H1 (cell line): ENCODE results near the gene GDAP1L1. TPM values are rescaled to one million over a fixed set of nuclear protein-coding genes. Genes with fewer than 3 reads are reported as not detected.

Source experiments
- CTCF ChIA-PET: fragments of 300-600 bp; sonication (Branson Sonifier 250); formaldehyde crosslinking; loops from one replicate; lab custom pipeline; 2021; ENCODE audit not compliant: partially characterized antibody; lab: Charles Lee
- POLR2A ChIA-PET: fragments of 300-600 bp; sonication (Branson Sonifier 250); formaldehyde crosslinking; loops from one replicate; lab custom pipeline; 2021; ENCODE audit warnings: inconsistent platforms; ENCODE audit not compliant: partially characterized antibody; lab: Charles Lee
- DNase-seq, 2 experiments: peaks; one replicate each; pipeline versions ENCODE4 v3.0.0 to v3.0.0-alpha.2; 2010 to 2022; ENCODE audit warnings: low spot score in 2 of 2, low read depth in 1 of 2, mixed read lengths in 1 of 2
- FAIRE-seq: peaks from 2 replicates; lab custom pipeline; 2011; peaks lifted over from hg19 to GRCh38; lab: Jason Lieb, UNC
- H2AFZ ChIP-seq: 2 replicates; pipeline ENCODE4 v1.8.1; 2012; ENCODE audit warnings: low read length, inconsistent platforms
- H2AK5ac ChIP-seq: 2 replicates; pipeline ENCODE4 v1.6.1; 2013; ENCODE audit warnings: low read depth, low read length
- H2BK120ac ChIP-seq: replicated peaks from 2 replicates; pipeline ENCODE3; 2013; ENCODE audit warnings: low read depth, low read length, inconsistent platforms
- H2BK12ac ChIP-seq: 2 replicates; pipeline ENCODE4 v1.6.1; 2013; ENCODE audit warnings: low read depth, low read length
- H2BK15ac ChIP-seq: 2 replicates; pipeline ENCODE4 v1.6.1; 2013; ENCODE audit warnings: low read length
- H2BK20ac ChIP-seq: 2 replicates; pipeline ENCODE4 v1.6.1; 2013; ENCODE audit warnings: low read length
- H2BK5ac ChIP-seq: 2 replicates; pipeline ENCODE4 v1.6.1; 2013; ENCODE audit warnings: low read depth, low read length
- H3K14ac ChIP-seq: 2 replicates; pipeline ENCODE4 v1.6.1; 2013; ENCODE audit warnings: inconsistent platforms; ENCODE audit not compliant: insufficient read length
- H3K18ac ChIP-seq: 2 replicates; pipeline ENCODE4 v1.6.1; 2013; ENCODE audit warnings: low read length; ENCODE audit errors: extremely low read depth
- H3K23ac ChIP-seq: 2 replicates; pipeline ENCODE4 v1.6.1; 2013; ENCODE audit warnings: inconsistent platforms; ENCODE audit not compliant: insufficient read length
- H3K23me2 ChIP-seq: 2 replicates; pipeline ENCODE4 v1.6.1; 2013; ENCODE audit warnings: low read depth, low read length
- H3K27ac ChIP-seq: 2 replicates; pipeline ENCODE4 v1.6.1; 2011; ENCODE audit warnings: low read depth, low read length, inconsistent platforms
- H3K27me3 ChIP-seq, 4 experiments: replicated peaks in 1 of 4; 1 replicate in 1 of 4; 2 replicates in 3 of 4; pipeline versions ENCODE4 v1.6.1 to v1.8.1; 2011 to 2013; ENCODE audit warnings: low read length in 3 of 4, mild to moderate bottlenecking in 3 of 4, inconsistent platforms in 2 of 4, mixed read lengths in 2 of 4, moderate library complexity in 1 of 4; ENCODE audit not compliant: control insufficient read depth in 3 of 4, insufficient read depth in 3 of 4; ENCODE audit errors: extremely low read depth in 1 of 4
- H3K36me3 ChIP-seq, 4 experiments: 2 replicates each; pipeline versions ENCODE4 v1.6.1 to v1.8.1; 2011 to 2013; ENCODE audit warnings: mild to moderate bottlenecking in 4 of 4, low read length in 3 of 4, moderate library complexity in 2 of 4, control low read depth in 1 of 4, inconsistent platforms in 1 of 4; ENCODE audit not compliant: insufficient read depth in 4 of 4, control insufficient read depth in 2 of 4
- H3K4ac ChIP-seq: replicated peaks from 2 replicates; pipeline ENCODE3; 2013; ENCODE audit warnings: low read length, low read depth, mixed read lengths, inconsistent platforms; ENCODE audit not compliant: insufficient read length
- H3K4me1 ChIP-seq, 4 experiments: replicated peaks in 1 of 4; 1 replicate in 1 of 4; 2 replicates in 3 of 4; pipeline versions ENCODE4 v1.6.1 to v1.8.1; 2011 to 2013; ENCODE audit warnings: low read length in 3 of 4, inconsistent platforms in 2 of 4, mixed read lengths in 1 of 4; ENCODE audit not compliant: insufficient read depth in 4 of 4, control insufficient read depth in 3 of 4
- H3K4me2 ChIP-seq, 2 experiments: 2 replicates each; pipeline versions ENCODE4 v1.6.1 to v1.8.1; 2011 to 2013; ENCODE audit warnings: low read depth in 2 of 2, low read length in 2 of 2, control low read depth in 1 of 2, inconsistent platforms in 1 of 2, mild to moderate bottlenecking in 1 of 2; ENCODE audit not compliant: insufficient read depth in 1 of 2
- H3K4me3 ChIP-seq, 4 experiments: fragments of 200-600, 300-600 bp in 1 of 4; sonication (generic), shearing (Covaris generic), sonication (Bioruptor Twin) in 1 of 4; 2 replicates each; pipeline versions ENCODE4 v1.5.1 to v1.8.1; 2011 to 2016; ENCODE audit warnings: low read length in 4 of 4, low read depth in 3 of 4, control low read depth in 2 of 4, inconsistent platforms in 2 of 4, mild to moderate bottlenecking in 2 of 4, mixed read lengths in 1 of 4, moderate library complexity in 1 of 4; ENCODE audit not compliant: insufficient read depth in 2 of 4; ENCODE audit errors: extremely low read depth in 1 of 4
- H3K56ac ChIP-seq: replicated peaks from 2 replicates; pipeline ENCODE3; 2013; ENCODE audit warnings: low read depth, mild to moderate bottlenecking, mixed read lengths, low read length, inconsistent platforms; ENCODE audit not compliant: insufficient read length
- H3K79me1 ChIP-seq: 2 replicates; pipeline ENCODE4 v1.6.1; 2013; ENCODE audit warnings: low read depth, low read length, control low read depth
- H3K79me2 ChIP-seq, 2 experiments: 2 replicates each; pipeline versions ENCODE4 v1.6.1 to v1.8.1; 2012 to 2013; ENCODE audit warnings: low read length in 2 of 2, mild to moderate bottlenecking in 2 of 2, inconsistent platforms in 1 of 2; ENCODE audit not compliant: insufficient read depth in 2 of 2, control insufficient read depth in 1 of 2
- H3K9ac ChIP-seq, 4 experiments: replicated peaks in 1 of 4; 1 replicate in 1 of 4; 2 replicates in 3 of 4; pipeline versions ENCODE4 v1.6.1 to v1.8.1; 2011 to 2013; ENCODE audit warnings: low read depth in 3 of 4, low read length in 3 of 4, control low read depth in 2 of 4, mild to moderate bottlenecking in 2 of 4, moderate library complexity in 2 of 4, inconsistent platforms in 1 of 4; ENCODE audit errors: extremely low read depth in 1 of 4
- H3K9me3 ChIP-seq, 2 experiments: 2 replicates each; pipeline versions ENCODE4 v1.6.1 to v1.8.1; 2012 to 2013; ENCODE audit warnings: mild to moderate bottlenecking in 2 of 2, moderate library complexity in 2 of 2, control low read depth in 1 of 2, inconsistent platforms in 1 of 2, low read depth in 1 of 2, low read length in 1 of 2, mixed read lengths in 1 of 2; ENCODE audit not compliant: insufficient read depth in 2 of 2
- H4K20me1 ChIP-seq, 2 experiments: replicated peaks in 1 of 2; 2 replicates each; pipeline versions ENCODE3 to v1.8.1; 2011 to 2013; ENCODE audit warnings: inconsistent platforms in 2 of 2, low read length in 2 of 2, mild to moderate bottlenecking in 1 of 2; ENCODE audit not compliant: insufficient read depth in 2 of 2, control insufficient read depth in 1 of 2
- H4K5ac ChIP-seq: 2 replicates; pipeline ENCODE4 v1.6.1; 2013; ENCODE audit warnings: low read length, low read depth, mixed read lengths, inconsistent platforms; ENCODE audit not compliant: insufficient read length
- H4K8ac ChIP-seq: 2 replicates; pipeline ENCODE4 v1.8.0; 2013; ENCODE audit warnings: mild to moderate bottlenecking, moderate library complexity, low read length, inconsistent platforms; ENCODE audit not compliant: insufficient read depth; ENCODE audit errors: extremely low read depth
- H4K91ac ChIP-seq: replicated peaks from 2 replicates; pipeline ENCODE3; 2013; ENCODE audit warnings: low read length, mixed read lengths, inconsistent platforms; ENCODE audit not compliant: insufficient read length
- BRCA1 ChIP-seq: IDR thresholded peaks from 2 replicates; pipeline ENCODE4 v1.6.1; 2012; ENCODE audit warnings: low read depth, low read length, improper control_type of control experiment
- CHD1 ChIP-seq: IDR thresholded peaks from 2 replicates; pipeline ENCODE4 v1.6.1; 2012; ENCODE audit warnings: low read depth, low read length, improper control_type of control experiment
- CREB1 ChIP-seq: IDR thresholded peaks from 2 replicates; pipeline ENCODE4 v1.6.1; 2012; ENCODE audit warnings: inconsistent platforms
- CTBP2 ChIP-seq: IDR thresholded peaks from 2 replicates; pipeline ENCODE4 v1.7.0; 2011; ENCODE audit warnings: borderline replicate concordance, mild to moderate bottlenecking, moderate library complexity, mixed read lengths, low read length; ENCODE audit not compliant: insufficient read depth, insufficient read length
- JUND ChIP-seq: IDR thresholded peaks from 2 replicates; pipeline ENCODE4 v1.6.1; 2011; ENCODE audit warnings: mild to moderate bottlenecking, improper control_type of control experiment, low read length
- PHF8 ChIP-seq: fragments of 200-600 bp; sonication (generic); conservative IDR thresholded peaks from 2 replicates; pipeline ENCODE4 v1.7.1; 2012; ENCODE audit warnings: low read depth, mild to moderate bottlenecking, inconsistent platforms, low read length, moderate library complexity
- RXRA ChIP-seq: IDR thresholded peaks from 2 replicates; pipeline ENCODE4 v1.6.1; 2011; ENCODE audit warnings: low read depth, mild to moderate bottlenecking, low read length, moderate library complexity; ENCODE audit not compliant: insufficient read depth
- TEAD4 ChIP-seq: IDR thresholded peaks from 2 replicates; pipeline ENCODE4 v1.6.1; 2012; ENCODE audit warnings: low read depth, low read length, inconsistent platforms, mixed read lengths
- WGBS, 2 experiments: shearing (Covaris generic) in 1 of 2; methylation state at CpG; one replicate each; pipeline versions ENCODE4 v1.1.6 to v1.1.7; 2013 to 2015; ENCODE audit warnings: low lambda C conversion rate in 2 of 2, mixed read lengths in 2 of 2, inconsistent platforms in 1 of 2, low coverage in 1 of 2, missing lambda C conversion rate in 1 of 2; ENCODE audit not compliant: insufficient replicate concordance in 2 of 2, insufficient coverage in 1 of 2, insufficient read length in 1 of 2; ENCODE audit errors: extremely low coverage in 1 of 2, missing lambda C conversion rate in 1 of 2; 5-methylcytosine and 5-hydroxymethylcytosine counted together
- long read RNA-seq, 2 experiments: library from RNA in 1 of 2; library from capped mRNA in 1 of 2; stranded (forward); transcript quantifications; one replicate each; pipeline ENCODE4 v2.0.0, GENCODE V29; 2021; ENCODE audit warnings: inconsistent platforms in 1 of 2
- polyA minus RNA-seq, 3 experiments: library from RNA; depleted of rRNA, polyadenylated mRNA; stranded (reverse); fragments of >200 nt; gene quantifications; 1 replicate in 2 of 3; 2 replicates in 1 of 3; pipeline ENCODE4 v1.2.3, GENCODE V29; 2011
- polyA plus RNA-seq, 7 experiments: library from polyadenylated mRNA; depleted of rRNA in 3 of 7; stranded (reverse) in 5 of 7; unstranded in 2 of 7; fragments of >200 nt in 5 of 7; fragments of 200-250 nt in 2 of 7; gene quantifications; 1 replicate in 5 of 7; 2 replicates in 1 of 7; 4 replicates in 1 of 7; pipeline versions ENCODE4 v1.2.1 to v1.2.3, GENCODE V29; 2011 to 2013; ENCODE audit warnings: missing spikeins in 2 of 7, mixed read lengths in 2 of 7
- total RNA-seq: library from RNA; stranded (reverse); fragmentation: NEBNext Ultra II Directional; extraction: Animal tissue kit (Norgen Biotek cat#: 25700); gene quantifications from 2 replicates; pipeline ENCODE4 v1.2.1, GENCODE V29; 2021

Gene GDAP1L1
- total RNA-seq, result 8.5 and 9.8 TPM in 2 replicates
- polyA plus RNA-seq (2011; rRNA removed), result 63.1 and 73.0 TPM in 2 replicates
- 35.7 TPM for polyA plus RNA-seq (2011; cell fraction: cytosol; rRNA removed)
- polyA plus RNA-seq (2011; cell fraction: nucleus; rRNA removed), result 31.2 TPM
- polyA plus RNA-seq (2012, experiment 1 of 2), result 10.6 to 23.5 TPM (median 20.3 TPM) in 4 replicates
- polyA plus RNA-seq (2012, experiment 2 of 2), result 11.6 TPM
- 5.8 TPM for polyA plus RNA-seq (2013, experiment 1 of 2)
- polyA plus RNA-seq (2013, experiment 2 of 2), result 5.9 TPM
- 9.1 and 13.0 TPM in 2 replicates for polyA minus RNA-seq (2011; rRNA and poly(A)+ RNA removed)
- polyA minus RNA-seq (2011; cell fraction: cytosol; rRNA and poly(A)+ RNA removed), result 8.4 TPM
- polyA minus RNA-seq (2011; cell fraction: nucleus; rRNA and poly(A)+ RNA removed), result 8.1 TPM
- long read RNA-seq, experiment 1, transcript GDAP1L1-201 (6 exons, 2,265 nt), result major isoform, 7 of 17 reads
- long read RNA-seq, experiment 1, partial matches to known transcripts, result 6 of 17 reads
- long read RNA-seq, experiment 1, other reads (novel, unspliced or antisense), result 3 of 17 reads
- long read RNA-seq, experiment 2, transcript GDAP1L1-201 (6 exons, 2,265 nt), result major isoform, 24 of 29 reads
- long read RNA-seq, experiment 2, partial matches to known transcripts, result 0 of 29 reads
- long read RNA-seq, experiment 2, other reads (novel, unspliced or antisense), result 0 of 29 reads

GRCh38 chr20:44247131-44247571, at the start of gene GDAP1L1:
TSS of gene GDAP1L1 (plus strand) at chr20:44247308. CDS start at chr20:44247335, 27 bp downstream.
- 0 out of 2 replicates have a peak within 1 kb of the TSS, but pooled peaks have one; percentile 46 for H2BK15ac ChIP-seq
- H3K4me1 ChIP-seq, result peaks cover 0 to 5% (median 0%) of the 10 kb centered on the region in 4 experiments; a peak in 4 of 7 replicates
- DNase-seq (peak in 1 of 2 experiments; percentile 80), FAIRE-seq (no peak)
- peak within 1 kb of the TSS; percentile 5; the same call in 1 of the 2 replicates for H2BK12ac ChIP-seq
- no peaks in the 10 kb centered on the region for H3K79me2 ChIP-seq
- peaks cover 0 to 2% of the 10 kb centered on the region in 2 experiments for H4K20me1 ChIP-seq
- H3K4me2 ChIP-seq, result peak within 1 kb of the TSS; percentile 78 to 99
- no peak within 1 kb of the TSS for H3K27ac ChIP-seq
- ChIA-PET POLR2A (interaction anchor here (0.6 to 2.2 kb wide), 7 partner anchors 8 to 128 kb away, joined by 3 to 9 read pairs (median 3); partner anchors contain the start of gene OSER1), CTCF (interaction anchor here (0.7 to 4.7 kb wide), 27 partner anchors 8 to 442 kb away, joined by 3 to 23 read pairs (median 4); partner anchors contain the start of gene FITM2)
- H4K5ac ChIP-seq, result peak within 1 kb of the TSS; percentile 32
- H3K9ac ChIP-seq, result no peak within 1 kb of the TSS; a peak in 1 of 7 replicates
- no peak within 1 kb of the TSS for H3K56ac ChIP-seq
- peak within 1 kb of the TSS; percentile 74; the same call in 1 of the 2 replicates for H3K18ac ChIP-seq
- H3K4me3 ChIP-seq, result peak within 1 kb of the TSS; percentile 77 to 93 (median 84)
- no peak within 1 kb of the TSS for H2BK5ac ChIP-seq
- no peaks in the 10 kb centered on the region for H3K79me1 ChIP-seq
- no peaks in the 10 kb centered on the region for H3K36me3 ChIP-seq
- H3K4ac ChIP-seq, result no peak within 1 kb of the TSS
- H2BK120ac ChIP-seq, result no peak within 1 kb of the TSS
- peaks cover 11% of the 10 kb centered on the region for H3K23me2 ChIP-seq
- no peak within 1 kb of the TSS for H4K8ac ChIP-seq
- 1% methylated on average over 18 of the region's 32 CpGs; no CpG with 5 or more reads in 1 of the 2 experiments for WGBS, 2 experiments
- no peaks in the 10 kb centered on the region for H3K9me3 ChIP-seq
- H2AFZ ChIP-seq, result peak within 1 kb of the TSS; percentile 86; the same call in 1 of the 2 replicates
- H3K23ac ChIP-seq, result no peak within 1 kb of the TSS
- H3K14ac ChIP-seq, result no peak within 1 kb of the TSS
- H2BK20ac ChIP-seq, result no peak within 1 kb of the TSS
- no peaks in the 10 kb centered on the region for H3K27me3 ChIP-seq
- no peak within 1 kb of the TSS for H4K91ac ChIP-seq
- H2AK5ac ChIP-seq, result no peak within 1 kb of the TSS
- TF ChIP-seq RXRA (no peak), CHD1 (no peak), CREB1 (no peak), JUND (peak; percentile 66), CTBP2 (peak; percentile 67), TEAD4 (0 out of 2 replicates have a peak, but pooled peaks have one; percentile 17), BRCA1 (no peak), PHF8 (no peak; the same call in 1 of the 2 replicates)
